ENCODE data around the gene KLHDC4.

The KLHDC4 gene

GRCh38 chr16:87754535-87754934 is 11.3 kb downstream of the KLHDC4 start:
- DNase-seq (ENCODE audit: low read depth), result no peak
- H3K4me3 ChIP-seq (ENCODE audit: low read depth, low read length), result no peak overlapping the region
- no peak for TF ChIP-seq CTCF (IDR thresholded peaks at IDR 0.05; ENCODE audit: control insufficient read depth, extremely low read depth, insufficient read depth)

GRCh38 chr16:87747626-87748414 is 18.0 kb downstream of the KLHDC4 start:
- DNase-seq (ENCODE audit: low read depth), result no peak
- no peak for TF ChIP-seq CTCF (IDR thresholded peaks at IDR 0.05; ENCODE audit: control insufficient read depth, extremely low read depth, insufficient read depth)
- no peak overlapping the region for H3K4me3 ChIP-seq (ENCODE audit: low read depth, low read length)

- no peak overlapping the region for H3K4me3 ChIP-seq (ENCODE audit: low read depth, low read length)
- no peak for TF ChIP-seq CTCF (IDR thresholded peaks at IDR 0.05; ENCODE audit: control insufficient read depth, extremely low read depth, insufficient read depth)
- no peak for DNase-seq (ENCODE audit: low read depth)
Observed at GRCh38 chr16:87746178-87746577, 19.6 kb downstream of the KLHDC4 start.

- no peak overlapping the region for H3K4me3 ChIP-seq (ENCODE audit: low read depth, low read length)
- TF ChIP-seq CTCF (IDR thresholded peaks at IDR 0.05; ENCODE audit: control insufficient read depth, extremely low read depth, insufficient read depth), result no peak
- no peak for DNase-seq (ENCODE audit: low read depth)
Observed at GRCh38 chr16:87744750-87745514, 20.9 kb downstream of the KLHDC4 start.

- no peak overlapping the region for H3K4me3 ChIP-seq (ENCODE audit: low read depth, low read length)
- no peak for DNase-seq (ENCODE audit: low read depth)
- TF ChIP-seq CTCF (IDR thresholded peaks at IDR 0.05; ENCODE audit: control insufficient read depth, extremely low read depth, insufficient read depth), result no peak
Observed at GRCh38 chr16:87742781-87743490, 22.9 kb downstream of the KLHDC4 start.

- no peak overlapping the region for H3K4me3 ChIP-seq (ENCODE audit: low read depth, low read length)
- no peak for TF ChIP-seq CTCF (IDR thresholded peaks at IDR 0.05; ENCODE audit: control insufficient read depth, extremely low read depth, insufficient read depth)
- no peak for DNase-seq (ENCODE audit: low read depth)
Observed at GRCh38 chr16:87741700-87742415, 23.9 kb downstream of the KLHDC4 start.

Measured in LNCaP clone FGC (cell line).